HG03196 (cell line): ENCODE results near the gene PDZD2.

Experiments used
- ATAC-seq: cut with Tn5 transposase; IDR thresholded peaks from one replicate; pipeline ENCODE4 v1.9.1; 2021; ENCODE audit not compliant: unreplicated experiment

PDZD2 gene

DNA sequence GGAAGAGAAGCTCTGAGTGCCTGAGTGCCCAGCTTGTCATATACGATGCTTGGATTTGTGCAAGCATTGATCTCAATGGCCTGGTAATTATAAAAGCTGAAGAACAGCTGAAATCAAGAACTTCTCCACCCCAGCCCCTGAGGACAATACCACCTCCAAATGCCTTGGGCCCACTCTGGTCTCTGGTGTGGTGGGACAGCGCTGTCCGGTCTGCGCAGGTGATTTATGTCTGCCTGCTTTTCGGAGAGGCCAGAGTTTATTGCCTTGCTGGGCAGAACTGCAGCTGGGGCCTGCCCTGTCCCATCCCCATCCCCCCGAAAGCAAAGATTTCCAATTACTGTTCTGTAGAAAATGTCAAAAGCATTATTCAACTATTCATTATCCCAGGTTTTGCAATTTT lies 1.1 kb upstream of the PDZD2 start:
- no peak for ATAC-seq

DNA sequence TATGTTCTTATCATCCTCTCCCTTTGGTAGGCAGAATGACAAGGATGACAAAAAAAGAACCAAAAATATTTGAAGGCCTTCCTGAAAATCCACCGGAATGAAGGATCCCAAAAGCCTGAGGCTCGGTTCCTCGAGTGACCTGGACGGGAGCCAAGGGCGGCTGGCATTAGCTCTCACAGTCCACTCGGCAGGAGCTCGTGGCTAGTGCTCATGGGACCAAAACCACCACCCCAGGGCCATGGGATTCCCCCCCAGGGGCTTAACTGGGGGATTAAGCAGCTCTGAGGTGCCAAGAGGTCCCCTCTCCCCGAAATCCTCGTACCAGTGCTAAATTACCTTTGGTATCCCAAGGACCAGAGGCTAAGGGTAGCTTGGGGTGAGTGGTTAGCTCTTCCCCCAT lies 586 bp upstream of the PDZD2 start:
- peak; percentile 17 for ATAC-seq

DNA sequence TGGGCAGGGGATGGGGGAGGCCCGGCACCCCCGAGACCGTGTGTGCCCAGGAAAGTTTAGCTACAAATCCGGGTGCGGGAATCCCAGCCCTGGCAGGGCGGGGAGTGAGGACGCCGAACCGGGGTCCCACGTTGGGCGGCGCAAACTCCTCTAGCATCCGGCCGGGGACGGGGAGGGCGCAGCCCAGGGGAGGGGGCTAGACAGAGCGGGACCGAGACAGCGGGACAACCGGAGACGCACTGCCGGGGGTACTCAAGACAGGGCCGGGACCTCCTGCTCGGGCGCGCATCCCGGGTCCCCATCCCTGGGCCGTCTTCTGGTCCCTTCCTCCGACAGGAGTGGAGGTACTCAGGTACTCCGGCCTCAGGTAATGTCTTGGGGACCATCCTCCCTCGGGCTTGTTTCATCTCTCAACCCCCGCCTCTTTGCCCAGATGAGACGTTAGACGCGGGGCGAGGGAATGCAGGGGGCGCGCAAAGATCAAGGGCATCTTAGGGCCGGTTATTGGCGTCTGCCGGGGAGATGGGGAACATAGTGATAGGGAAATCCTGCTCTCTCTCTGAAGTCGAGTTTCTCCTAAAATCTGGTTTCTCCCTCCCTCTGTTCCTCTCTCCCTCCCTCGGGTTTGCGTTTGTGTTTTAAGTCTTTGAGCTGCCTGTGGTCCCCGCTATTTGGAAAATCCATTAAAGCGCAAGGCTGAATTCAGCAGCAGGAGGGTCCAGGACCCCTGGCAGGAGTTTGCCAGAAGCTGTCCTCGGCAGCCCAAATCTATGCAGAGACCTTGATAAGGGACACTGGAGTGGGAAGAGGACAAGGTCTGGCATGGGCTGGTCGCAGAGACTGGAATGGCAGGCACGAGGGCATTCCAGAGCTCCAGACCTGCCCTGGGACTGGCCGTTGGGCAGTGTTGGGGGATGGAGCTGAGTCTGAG lies 815 bp downstream of the PDZD2 start:
- ATAC-seq = no peak

DNA sequence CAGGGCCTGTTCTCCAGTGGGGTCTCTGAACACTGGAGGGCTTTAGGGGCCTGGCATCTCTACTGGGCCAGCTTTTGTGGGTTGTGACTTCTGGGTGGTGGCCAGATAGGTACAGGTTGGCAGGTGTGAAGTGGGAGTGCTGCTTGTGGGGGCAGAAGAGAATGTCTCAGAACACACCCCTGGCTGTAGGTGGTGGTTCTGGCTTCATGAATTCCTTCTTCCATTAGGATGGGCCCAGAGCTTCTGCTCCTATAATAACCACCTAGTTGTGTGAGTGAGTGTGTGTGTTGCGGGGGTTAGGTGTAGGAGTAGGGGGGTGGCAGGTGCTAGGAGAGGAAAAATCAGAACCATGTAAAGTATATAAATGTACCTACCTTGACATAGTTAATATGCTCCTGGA lies 1.6 kb downstream of the PDZD2 start:
- no peak for ATAC-seq

DNA sequence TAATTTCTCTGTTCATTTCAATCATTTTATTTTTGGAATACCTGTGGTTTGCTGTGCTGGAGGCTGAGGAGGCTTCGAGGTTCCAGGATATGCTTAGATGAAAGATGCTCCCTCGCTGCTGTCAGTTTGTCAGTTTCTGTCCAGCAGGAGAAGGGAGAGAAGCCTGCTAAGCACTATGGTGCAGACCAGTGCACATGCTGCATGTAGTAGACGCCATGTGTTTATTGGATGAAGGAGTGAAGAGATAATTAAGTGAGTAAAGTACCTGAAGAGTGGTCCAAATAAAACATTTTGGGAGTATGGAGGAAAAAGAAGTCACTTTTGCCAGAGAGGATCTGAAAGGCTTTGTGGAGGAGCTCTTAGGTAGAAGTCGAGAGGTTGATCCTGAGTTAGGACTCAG lies 2.1 kb downstream of the PDZD2 start:
- ATAC-seq = no peak

DNA sequence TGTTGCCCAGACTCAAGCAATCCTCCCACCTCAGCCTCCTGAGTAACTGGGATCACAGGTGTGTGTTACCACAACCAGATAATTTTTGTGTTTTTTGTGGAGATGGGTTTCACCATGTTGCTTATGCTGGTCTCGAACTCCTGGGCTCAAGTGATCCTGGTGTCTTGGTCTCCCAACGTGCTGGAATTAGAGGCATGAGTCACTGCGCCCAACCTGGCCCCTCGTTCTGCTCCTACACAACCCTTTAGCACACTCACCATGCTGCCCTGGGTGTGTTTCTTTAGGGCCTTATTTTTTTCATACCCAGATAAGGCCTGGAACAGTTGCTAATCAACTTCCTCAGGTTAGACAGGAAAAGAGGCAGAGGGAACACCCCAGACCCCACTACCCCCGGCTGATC lies 2.6 kb downstream of the PDZD2 start:
- ATAC-seq = no peak

DNA sequence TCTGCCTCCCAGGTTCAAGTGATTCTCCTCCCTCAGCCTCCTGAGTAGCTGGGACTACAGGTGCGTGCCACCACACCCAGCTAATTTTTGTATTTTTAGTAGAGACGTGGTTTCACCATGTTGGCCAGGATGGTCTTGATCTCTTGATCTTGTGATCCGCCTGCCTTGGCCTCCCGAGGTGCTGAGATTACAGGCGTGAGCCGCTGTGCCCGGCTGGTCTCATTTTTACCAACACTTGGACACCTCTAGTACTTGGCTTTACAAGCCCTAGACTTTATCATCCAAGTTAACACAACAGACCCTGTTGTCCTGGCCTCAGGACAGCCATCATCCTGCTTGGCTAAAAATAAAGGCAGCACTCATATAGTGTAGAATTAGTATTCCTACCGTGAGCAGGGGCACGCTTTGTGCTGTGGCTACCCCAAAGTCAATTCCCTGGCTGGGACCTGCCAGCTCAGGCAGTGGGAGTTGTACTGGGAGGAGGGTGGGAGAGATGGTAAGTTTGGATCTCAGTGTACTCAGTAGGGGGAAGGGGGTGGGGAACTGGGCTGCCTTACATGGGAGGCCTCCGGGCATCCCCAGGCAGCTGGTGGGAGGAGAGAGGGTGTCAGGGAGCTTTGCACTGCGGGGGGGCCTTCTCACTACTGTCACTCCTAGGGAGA lies 6.6 kb downstream of the PDZD2 start:
- no peak for ATAC-seq

DNA sequence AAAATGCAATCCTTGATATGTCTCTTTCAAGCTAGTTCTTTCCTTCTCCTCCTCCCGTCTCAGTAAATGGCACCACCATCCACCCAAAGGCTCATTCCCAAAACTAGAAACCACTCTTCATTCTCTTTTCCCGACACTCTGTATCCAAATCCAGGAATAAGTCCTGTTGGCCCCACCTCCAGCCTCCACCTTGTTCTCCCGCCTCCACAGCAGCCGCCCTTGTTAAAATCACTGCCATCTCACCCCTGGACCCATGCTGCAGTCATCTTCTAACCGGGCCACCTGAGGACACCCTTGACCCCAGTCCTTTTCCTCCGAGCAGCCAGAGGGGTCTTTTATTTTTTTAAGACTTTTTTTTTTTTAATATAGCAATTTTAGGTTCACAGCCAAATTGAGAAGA lies 9.4 kb downstream of the PDZD2 start:
- ATAC-seq = no peak

DNA sequence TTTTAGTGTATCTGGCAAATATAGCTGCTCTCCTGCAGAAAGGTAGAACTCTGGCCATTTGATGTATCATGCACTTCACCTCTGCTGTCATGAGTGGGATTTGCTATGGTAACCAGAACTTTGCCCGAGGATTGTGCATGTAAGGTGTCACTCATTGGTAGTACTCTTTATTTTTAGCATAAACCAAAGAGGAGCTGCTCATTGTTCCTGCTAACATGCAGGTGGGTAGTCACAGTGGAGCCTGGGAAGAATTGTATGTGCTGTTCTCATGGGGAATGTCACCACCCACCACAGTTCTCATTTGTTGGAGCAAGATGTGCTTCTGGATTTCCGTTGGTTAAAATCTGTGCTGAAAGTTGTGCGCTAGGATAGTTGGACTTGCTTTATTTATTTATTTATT lies 12.3 kb downstream of the PDZD2 start:
- no peak for ATAC-seq

DNA sequence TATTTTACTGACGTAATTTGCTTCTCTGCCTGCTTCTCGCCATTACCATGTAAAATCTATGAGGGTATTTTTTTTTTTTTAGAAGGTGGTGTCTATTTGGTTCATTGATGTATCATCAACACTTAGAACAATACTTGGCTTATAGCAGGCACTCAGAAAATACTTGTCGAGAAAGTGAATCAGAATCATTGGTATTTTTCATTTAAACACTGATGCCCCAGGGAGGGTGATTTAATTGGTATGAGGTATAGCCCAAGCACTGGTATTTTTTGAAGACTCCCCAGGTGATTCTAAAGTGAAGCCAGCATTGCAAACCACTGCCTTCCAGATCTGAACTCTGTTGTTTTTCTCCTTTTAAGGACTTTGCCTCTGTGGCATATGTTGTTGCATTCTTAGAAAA lies 16.6 kb downstream of the PDZD2 start:
- no peak for ATAC-seq

DNA sequence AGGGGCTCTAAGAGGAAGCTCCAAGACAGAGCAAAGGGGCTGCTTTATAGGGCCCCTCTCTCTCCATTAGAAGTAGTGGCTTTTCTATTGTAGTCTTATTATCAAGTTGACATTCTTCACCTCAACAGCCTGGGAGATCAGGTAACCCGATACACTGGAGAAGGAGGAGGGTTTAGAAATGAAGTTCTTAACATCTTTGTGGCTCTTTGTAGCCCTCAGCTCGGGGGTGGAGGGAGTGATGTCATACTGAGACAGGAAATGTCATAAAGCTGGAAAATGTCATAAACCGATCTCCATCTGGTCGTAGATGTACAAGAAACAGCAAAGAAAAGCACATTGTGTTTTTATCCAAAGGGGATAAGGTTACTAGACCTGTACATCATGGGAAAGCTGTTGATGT lies 17.9 kb downstream of the PDZD2 start:
- ATAC-seq = no peak

DNA sequence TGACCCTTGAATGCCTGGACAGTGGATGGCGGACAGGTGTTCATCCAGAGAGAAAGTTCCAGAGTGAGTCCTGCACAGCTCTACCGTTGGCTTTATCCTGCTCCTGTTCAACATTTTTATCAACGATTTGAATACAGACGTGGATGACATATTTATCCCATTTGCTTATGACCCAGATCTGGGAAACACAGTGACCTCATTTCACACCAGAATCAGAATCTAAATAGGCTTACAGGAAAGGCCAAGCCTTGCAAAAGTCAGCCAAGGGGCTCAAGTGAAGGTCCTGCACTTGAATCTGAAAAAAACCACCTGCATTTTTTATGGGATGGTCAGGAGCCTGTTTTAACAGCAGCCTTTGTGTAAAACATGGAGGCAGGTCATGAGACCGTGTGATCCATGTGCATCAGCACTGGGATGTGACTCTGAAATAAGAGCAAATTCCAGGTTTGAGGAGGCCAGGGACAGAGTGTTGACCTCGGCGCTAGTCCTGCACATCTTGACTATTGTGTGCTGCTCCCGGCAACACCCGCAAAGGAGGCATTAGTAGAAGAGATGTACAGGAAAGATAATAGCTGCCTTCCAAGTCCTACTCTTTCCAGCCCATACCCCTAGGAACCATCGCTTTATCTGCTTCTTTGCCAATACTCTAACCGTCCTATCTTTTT lies 18.5 kb downstream of the PDZD2 start:
- no peak for ATAC-seq

DNA sequence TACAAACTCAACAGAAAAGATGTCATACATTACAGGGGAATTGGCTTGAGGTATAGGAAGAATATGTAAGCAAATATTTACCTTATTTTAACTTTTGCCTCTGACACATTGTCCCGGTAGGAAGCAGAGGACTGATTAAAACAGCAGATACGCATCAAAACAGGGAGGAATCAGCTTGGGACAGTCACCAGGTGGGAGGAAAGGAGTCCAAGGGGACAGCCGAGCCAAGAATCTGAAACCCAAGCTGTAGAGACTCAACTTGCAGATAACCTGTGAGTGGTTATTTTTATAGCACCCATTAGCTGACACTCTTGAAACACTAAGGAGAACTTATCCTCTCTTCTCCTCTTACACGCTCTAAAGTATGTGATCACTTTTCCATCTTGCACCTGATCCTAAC lies 22.3 kb downstream of the PDZD2 start:
- no peak for ATAC-seq

DNA sequence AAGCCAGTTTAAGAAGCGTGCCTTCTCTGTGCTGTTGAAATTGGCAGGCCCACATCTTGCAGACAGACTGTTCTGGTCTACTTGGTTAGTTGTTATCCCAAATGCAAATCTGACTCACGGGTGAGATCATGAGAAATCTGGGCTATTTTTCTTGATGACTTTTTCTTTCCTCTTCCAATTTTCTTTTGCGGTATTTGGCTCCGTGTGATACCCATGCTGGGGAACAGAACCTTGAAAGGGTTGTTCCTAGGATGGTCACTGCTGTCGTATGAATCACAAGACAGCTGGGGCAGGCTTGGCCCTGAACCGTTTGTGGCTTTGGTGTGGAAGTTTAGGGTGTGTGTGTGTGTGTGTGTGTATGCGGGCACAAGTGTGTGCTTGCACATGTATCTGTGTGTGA lies 24.6 kb downstream of the PDZD2 start:
- no peak for ATAC-seq

DNA sequence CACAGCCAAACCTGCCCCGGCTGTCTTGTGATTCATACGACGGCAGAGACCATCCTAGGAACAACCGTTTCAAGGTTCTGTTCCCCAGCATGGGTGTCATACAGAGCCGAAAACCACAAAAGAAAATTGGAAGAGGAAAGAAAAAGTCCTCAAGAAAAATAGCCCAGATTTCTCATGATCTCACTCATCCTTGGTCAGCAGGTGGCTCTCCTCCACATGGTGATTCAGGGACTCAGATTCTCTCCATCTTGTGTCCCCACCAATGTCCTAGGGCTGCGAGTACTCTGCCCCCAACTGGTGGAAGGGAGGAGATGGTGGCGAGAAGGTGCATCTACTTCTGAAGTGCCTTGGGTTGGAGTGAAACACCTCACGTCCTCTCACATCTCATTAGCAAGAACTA lies 25.6 kb downstream of the PDZD2 start:
- ATAC-seq = no peak

DNA sequence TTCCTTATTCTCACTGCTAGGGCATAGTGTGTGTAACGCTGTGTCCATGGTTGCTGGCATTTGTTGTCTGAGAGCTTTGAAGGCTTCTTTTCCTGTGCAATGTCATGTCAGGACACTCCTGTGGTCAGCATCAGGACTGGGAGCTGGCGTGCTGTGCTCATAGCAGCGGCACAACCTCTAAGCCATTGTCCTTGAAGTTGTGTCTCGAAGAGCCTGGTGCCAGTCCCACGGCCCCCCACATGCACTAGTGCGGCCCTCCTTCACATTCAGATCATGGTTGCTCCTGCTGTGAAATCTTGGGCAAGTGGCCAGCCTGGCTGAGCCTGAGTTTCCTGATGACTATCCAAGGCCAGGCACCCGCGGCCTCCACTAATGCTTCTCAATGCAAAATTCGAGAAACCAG lies 32.4 kb downstream of the PDZD2 start:
- no peak for ATAC-seq

DNA sequence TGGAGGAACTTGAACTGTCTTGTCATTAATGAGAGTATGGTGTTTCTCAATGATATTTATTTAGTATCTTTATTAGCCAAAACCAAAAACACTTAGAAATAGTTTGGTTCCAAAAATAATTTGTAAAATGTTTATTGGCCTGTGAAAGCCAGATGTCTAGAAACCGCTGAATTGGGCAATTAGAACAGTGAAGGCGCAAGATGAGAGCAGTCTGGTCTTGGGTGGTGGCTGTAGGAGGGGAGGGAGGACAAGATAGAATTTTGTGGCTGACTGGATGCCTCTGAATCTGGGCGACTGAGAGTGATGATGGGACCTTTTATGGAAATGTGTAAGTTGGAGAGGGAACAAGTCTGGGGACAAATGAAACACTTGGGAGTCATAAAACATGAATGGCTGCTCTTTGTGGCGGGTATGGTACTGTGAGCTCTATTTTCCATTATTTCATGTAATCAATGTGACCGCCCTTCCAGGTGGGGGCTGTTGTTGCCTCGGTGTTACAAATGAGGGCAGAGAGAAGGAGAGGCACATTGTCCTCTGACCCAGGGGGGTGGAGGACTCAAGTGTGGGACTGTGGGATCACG lies 35.5 kb downstream of the PDZD2 start:
- no peak for ATAC-seq

DNA sequence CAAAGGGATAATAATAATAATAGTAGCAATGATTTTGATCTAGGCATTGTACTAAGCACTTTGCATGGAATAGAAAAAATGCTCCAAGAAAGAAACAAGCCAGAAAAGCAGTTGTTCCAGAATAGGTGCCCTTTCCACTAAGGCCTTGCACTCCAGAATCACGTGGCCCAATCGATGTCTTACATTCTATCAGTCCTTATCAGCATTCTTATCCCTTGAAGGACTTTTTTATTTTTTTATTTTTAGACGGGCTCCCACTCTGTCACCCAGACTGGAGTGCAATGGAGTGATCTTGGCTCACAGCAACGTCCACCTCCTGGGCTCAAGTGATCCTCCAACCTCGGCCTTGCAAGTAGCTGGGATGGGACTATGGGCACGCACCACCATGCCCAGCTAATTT lies 36.5 kb downstream of the PDZD2 start:
- ATAC-seq = no peak

DNA sequence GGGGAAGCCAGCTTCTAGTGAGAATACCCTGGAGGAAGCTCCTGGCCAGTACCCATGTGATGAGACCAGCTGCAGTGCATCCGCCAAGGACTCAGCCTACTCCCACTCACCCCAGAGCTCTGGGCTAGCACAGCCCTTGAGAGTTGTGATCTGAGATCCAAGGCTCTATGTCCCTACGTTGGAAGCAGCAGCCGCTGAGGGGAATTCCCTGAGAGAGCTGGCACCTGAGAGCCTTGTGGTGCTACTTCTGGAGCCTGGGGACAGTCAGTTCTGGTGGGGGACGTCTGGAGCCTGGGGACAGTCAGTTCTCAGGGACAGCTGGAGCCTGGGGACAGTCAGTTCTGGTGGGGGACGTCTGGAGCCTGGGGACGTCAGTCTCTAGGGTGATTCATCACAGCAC lies 39.2 kb downstream of the PDZD2 start:
- ATAC-seq = no peak

DNA sequence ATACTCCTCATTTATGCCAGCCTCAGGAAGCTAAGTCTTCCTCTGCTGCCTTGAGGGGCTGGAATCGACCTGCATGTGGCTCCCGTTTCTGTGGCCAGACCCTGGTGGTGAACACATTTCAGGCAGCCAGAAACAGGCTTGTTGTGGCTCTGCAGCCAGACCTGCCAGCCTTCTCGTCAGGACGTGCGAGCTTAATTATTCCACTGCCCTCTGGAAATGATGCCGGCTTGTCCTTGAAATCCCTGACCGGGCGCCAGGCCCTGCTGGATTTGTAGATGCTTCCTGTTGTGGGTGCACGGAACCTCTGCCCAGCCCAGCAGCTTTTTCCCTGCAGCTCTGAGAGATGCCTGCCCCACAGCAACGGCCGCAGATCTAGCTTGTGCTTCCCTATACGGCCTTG lies 41.6 kb downstream of the PDZD2 start:
- no peak for ATAC-seq

DNA sequence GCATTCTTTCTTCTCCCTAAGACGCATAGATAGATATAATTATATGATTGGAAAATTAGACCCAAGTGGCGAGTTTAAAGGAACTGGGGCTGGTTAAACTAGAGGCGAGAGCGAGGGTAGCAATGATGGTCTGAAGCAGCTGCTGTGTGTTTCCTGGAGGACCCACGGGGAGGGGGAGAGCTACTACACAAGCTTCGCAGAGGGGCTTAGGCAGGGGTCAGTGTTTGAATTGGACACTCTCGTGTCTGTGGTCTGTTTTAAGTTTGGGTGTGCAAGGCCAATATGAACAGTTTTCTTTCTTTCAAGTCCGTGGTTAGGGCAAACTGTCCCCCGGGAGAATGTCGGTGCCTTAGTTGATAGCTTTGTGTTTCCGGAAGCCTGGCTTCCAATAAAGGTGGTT lies 43.1 kb downstream of the PDZD2 start:
- no peak for ATAC-seq

DNA sequence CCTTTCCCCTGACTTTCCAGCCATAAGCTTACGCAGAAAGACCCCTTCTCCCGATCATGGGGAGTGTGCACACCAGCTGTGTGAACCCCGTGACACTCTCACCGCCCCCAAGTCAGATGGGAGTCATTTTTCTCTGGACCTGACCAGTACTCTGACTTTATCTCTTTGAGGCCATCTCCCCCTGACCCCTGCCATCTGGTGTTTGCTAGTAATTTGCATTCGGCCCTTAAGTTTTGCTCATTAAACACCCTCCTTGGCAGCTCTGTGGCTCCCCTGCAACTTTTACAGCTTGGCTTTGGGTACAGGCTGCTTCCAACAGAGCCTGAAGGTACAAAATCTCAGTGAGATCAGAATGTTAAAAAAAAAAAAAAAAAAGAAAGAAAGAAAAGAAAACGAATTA lies 43.9 kb downstream of the PDZD2 start:
- ATAC-seq = no peak
